A673 (cell line): Measurements from ENCODE around the gene CREB3L2. TPM values are rescaled to one million over a fixed set of nuclear protein-coding genes. Genes with fewer than 3 reads are reported as not detected.
"Not testable (repeated sequence)": the region's sequence is repeated elsewhere in the genome, so short reads cannot be mapped to it uniquely, and the experiment has no call there.

Experiments used
- BruUV-seq: library from RNA; stranded (reverse); fragments of 400-500 nt; replicated peaks from 2 replicates; lab custom pipeline; 2021; lab: Mats Ljungman, UMichigan
- CTCF ChIA-PET: fragments of 300-600 bp; sonication (Branson Sonifier 250); formaldehyde crosslinking; loops from one replicate; lab custom pipeline; 2022; ENCODE audit warnings: antibody characterized with exemption; lab: Charles Lee
- POLR2A ChIA-PET: fragments of 300-600 bp; sonication (Branson Sonifier 250); formaldehyde crosslinking; loops from one replicate; lab custom pipeline; 2022; ENCODE audit warnings: antibody characterized with exemption; ENCODE audit not compliant: low non-redundant PET; lab: Charles Lee
- DNase-seq: peaks from one replicate; pipeline ENCODE4 v3.0.0-alpha.2; 2015; ENCODE audit warnings: low spot score
- H3K27ac ChIP-seq: fragments of 200-600 bp; sonication (generic); 2 replicates; pipeline ENCODE4 v1.5.1; 2016; ENCODE audit warnings: mixed run types, low read depth, mild to moderate bottlenecking, mixed read lengths, antibody characterized with exemption, low read length; ENCODE audit not compliant: poor library complexity, severe bottlenecking
- H3K27me3 ChIP-seq: fragments of 200-600 bp; sonication (generic); replicated peaks from 2 replicates; pipeline ENCODE4 v1.6.1; 2017; ENCODE audit warnings: mixed run types, low read depth, mild to moderate bottlenecking, mixed read lengths, antibody characterized with exemption, low read length; ENCODE audit not compliant: insufficient read depth, poor library complexity
- H3K36me3 ChIP-seq: fragments of 200-600 bp; sonication (generic); 2 replicates; pipeline ENCODE4 v1.6.1; 2016; ENCODE audit warnings: mixed run types, mild to moderate bottlenecking, mixed read lengths, antibody characterized with exemption, low read length; ENCODE audit not compliant: insufficient read depth, poor library complexity, severe bottlenecking
- H3K4me1 ChIP-seq: fragments of 200-600 bp; sonication (generic); 2 replicates; pipeline ENCODE4 v1.6.1; 2017; ENCODE audit warnings: mixed run types, mild to moderate bottlenecking, mixed read lengths, antibody characterized with exemption, low read length; ENCODE audit not compliant: insufficient read depth, poor library complexity, severe bottlenecking
- H3K4me3 ChIP-seq: fragments of 200-600 bp; sonication (generic); 2 replicates; pipeline ENCODE4 v1.5.1; 2016; ENCODE audit warnings: low read depth, mixed run types, mild to moderate bottlenecking, mixed read lengths, low read length; ENCODE audit not compliant: poor library complexity, severe bottlenecking
- H3K9me3 ChIP-seq: fragments of 200-600 bp; sonication (generic); 2 replicates; pipeline ENCODE4 v1.6.1; 2016; ENCODE audit warnings: mixed run types, low read depth, mild to moderate bottlenecking, mixed read lengths, antibody characterized with exemption, low read length; ENCODE audit not compliant: poor library complexity, severe bottlenecking
- CTCF ChIP-seq: fragments of 300-800, 200-600 bp; sonication (generic); conservative IDR thresholded peaks from 2 replicates; pipeline ENCODE4 v1.5.1; 2017; ENCODE audit warnings: low read depth, mild to moderate bottlenecking, antibody characterized with exemption, low read length, moderate library complexity, mixed read lengths
- EZH2 ChIP-seq: fragments of 200-600 bp; sonication (generic); IDR thresholded peaks from 2 replicates; pipeline ENCODE4 v1.6.1; 2017; ENCODE audit warnings: borderline replicate concordance, low read depth, mild to moderate bottlenecking, mixed read lengths, antibody characterized with exemption, low read length; ENCODE audit not compliant: poor library complexity, severe bottlenecking
- intact Hi-C: fragments of 100-400 bp; cut with micrococcal nuclease; formaldehyde crosslinking; loops from one replicate; pipeline ENCODE4 v1.10.0; 2022; ENCODE audit not compliant: unreplicated experiment
- total RNA-seq: library from RNA; stranded (reverse); gene quantifications from 2 replicates; pipeline ENCODE4 v1.2.3, GENCODE V29; 2021

The CREB3L2 gene
- total RNA-seq, 1 experiment from 2014 or later: 17.0 TPM

GRCh38 chr7:137984181-137985041 lies 17.5 kb downstream of the CREB3L2 start:
- Histone ChIP-seq H3K36me3 (no peaks in the 10 kb centered on the region), H3K27ac (no peak overlapping the region), H3K9me3 (no peaks in the 10 kb centered on the region), H3K27me3 (no peaks in the 10 kb centered on the region), H3K4me3 (no peak overlapping the region), H3K4me1 (no peaks in the 10 kb centered on the region)
- intact Hi-C loops: no loop called here
- ChIA-PET CTCF (no interaction called here), POLR2A (no interaction called here)
- TF ChIP-seq EZH2: no peak
- TF ChIP-seq CTCF: no peak
- DNase-seq: no peak
- BruUV-seq: no TSS peak

GRCh38 chr7:137983323-137984008 lies 18.4 kb downstream of the CREB3L2 start:
- intact Hi-C loops: no loop called here
- POLR2A ChIA-PET: no interaction called here
- no peak for TF ChIP-seq EZH2
- TF ChIP-seq CTCF: no peak
- Histone ChIP-seq H3K27ac (no peak overlapping the region), H3K4me1 (no peaks in the 10 kb centered on the region), H3K36me3 (no peaks in the 10 kb centered on the region), H3K9me3 (no peaks in the 10 kb centered on the region), H3K27me3 (no peaks in the 10 kb centered on the region), H3K4me3 (no peak overlapping the region)
- CTCF ChIA-PET: no interaction called here
- no peak for DNase-seq
- BruUV-seq: no TSS peak

- H3K36me3 ChIP-seq, CTCF ChIA-PET, H3K4me1 ChIP-seq, H3K4me3 ChIP-seq, H3K27me3 ChIP-seq, H3K27ac ChIP-seq, POLR2A ChIA-PET, DNase-seq, BruUV-seq, intact Hi-C loops, H3K9me3 ChIP-seq: not testable (repeated sequence)
Measured at GRCh38 chr7:137982394-137982793, 19.5 kb downstream of the CREB3L2 start.
